Memory B cell (primary cell): ENCODE results near the gene GNB2.

Experiments used
- ATAC-seq: fragments of 150-1000 bp; cut with Tn5 transposase; 2 replicates; pipeline ENCODE4 v1.10.0; 2021; ENCODE audit warnings: low read depth, mild to moderate bottlenecking, moderate library complexity
- DNase-seq, 2 donors: peaks; one replicate each; pipeline ENCODE4 v3.0.0; 2022; ENCODE audit warnings: low spot score in 2 of 2
- H3K27ac Mint-ChIP-seq: one replicate; pipeline ENCODE4 v1.8.0; 2022; ENCODE audit warnings: mild to moderate bottlenecking, moderate library complexity, mixed read lengths
- H3K27me3 Mint-ChIP-seq: one replicate; pipeline ENCODE4 v1.8.0; 2022; ENCODE audit warnings: mixed read lengths
- H3K36me3 Mint-ChIP-seq: one replicate; pipeline ENCODE4 v1.8.0; 2022; ENCODE audit warnings: mild to moderate bottlenecking, mixed read lengths
- H3K4me1 Mint-ChIP-seq: one replicate; pipeline ENCODE4 v1.8.0; 2022; ENCODE audit warnings: mixed read lengths
- H3K4me3 Mint-ChIP-seq: one replicate; pipeline ENCODE4 v1.8.0; 2022; ENCODE audit warnings: mild to moderate bottlenecking, moderate library complexity, mixed read lengths
- H3K9me3 Mint-ChIP-seq: one replicate; pipeline ENCODE4 v1.8.0; 2022; ENCODE audit warnings: mixed read lengths

GNB2 gene

GRCh38 chr7:100682991-100683658, 9.6 kb downstream of the GNB2 start:
- no peak overlapping the region for H3K27ac Mint-ChIP-seq
- DNase-seq (no peak), ATAC-seq (no peak)
- peaks cover 3% of the 10 kb centered on the region for H3K4me1 Mint-ChIP-seq
- no peak overlapping the region for H3K4me3 Mint-ChIP-seq
- H3K36me3 Mint-ChIP-seq, result peaks cover 15% of the 10 kb centered on the region
- H3K27me3 Mint-ChIP-seq, result no peaks in the 10 kb centered on the region
- no peaks in the 10 kb centered on the region for H3K9me3 Mint-ChIP-seq

DNA sequence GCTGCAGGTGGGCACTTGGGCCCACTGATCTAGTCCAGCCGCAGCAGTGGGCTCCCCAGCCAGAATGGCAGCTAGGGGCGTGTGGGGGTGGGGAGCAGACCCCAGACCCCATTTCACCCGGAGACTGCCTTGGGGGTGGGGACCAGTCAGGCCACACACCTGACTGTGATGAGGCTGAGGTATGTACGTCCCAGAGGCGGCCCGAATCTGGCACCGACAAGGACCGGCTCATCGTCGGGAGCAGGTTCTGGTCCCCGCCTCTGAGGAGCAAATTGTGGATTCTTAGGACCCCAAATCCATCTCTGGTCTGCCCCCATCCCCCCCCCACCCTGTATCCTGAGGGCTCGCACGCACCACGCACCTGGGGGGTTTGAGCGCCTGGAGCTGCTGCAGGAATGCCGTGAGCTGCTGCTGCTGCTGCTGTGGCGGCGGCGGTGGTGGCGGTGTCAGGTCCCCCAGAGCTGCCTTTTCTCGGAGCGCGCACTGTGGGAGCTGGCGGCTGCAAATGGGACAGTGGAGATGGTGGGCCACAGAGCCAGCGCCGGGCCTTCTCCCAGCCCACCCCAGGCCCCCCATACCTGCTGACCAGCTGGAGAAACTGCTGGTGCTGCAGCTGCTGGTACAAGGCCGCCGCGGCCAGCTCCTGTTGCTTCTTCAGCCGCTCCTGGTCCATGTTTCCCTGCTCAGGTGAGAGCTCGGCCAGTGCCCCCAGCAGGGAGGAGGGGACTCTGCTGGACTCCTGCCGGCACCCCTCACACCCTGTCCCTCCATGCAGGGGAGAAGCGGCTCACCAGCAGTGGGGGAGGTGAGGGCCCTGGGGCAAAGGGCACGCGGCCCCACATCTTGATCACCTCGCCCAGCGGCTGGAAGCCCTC, 10.4 kb downstream of the GNB2 start:
- Mint-ChIP-seq H3K9me3 (no peaks in the 10 kb centered on the region), H3K36me3 (peaks cover 13% of the 10 kb centered on the region), H3K4me3 (no peak overlapping the region), H3K27me3 (no peaks in the 10 kb centered on the region), H3K27ac (no peak overlapping the region), H3K4me1 (peaks cover 6% of the 10 kb centered on the region)
- ATAC-seq (no peak), DNase-seq (no peak)

DNA sequence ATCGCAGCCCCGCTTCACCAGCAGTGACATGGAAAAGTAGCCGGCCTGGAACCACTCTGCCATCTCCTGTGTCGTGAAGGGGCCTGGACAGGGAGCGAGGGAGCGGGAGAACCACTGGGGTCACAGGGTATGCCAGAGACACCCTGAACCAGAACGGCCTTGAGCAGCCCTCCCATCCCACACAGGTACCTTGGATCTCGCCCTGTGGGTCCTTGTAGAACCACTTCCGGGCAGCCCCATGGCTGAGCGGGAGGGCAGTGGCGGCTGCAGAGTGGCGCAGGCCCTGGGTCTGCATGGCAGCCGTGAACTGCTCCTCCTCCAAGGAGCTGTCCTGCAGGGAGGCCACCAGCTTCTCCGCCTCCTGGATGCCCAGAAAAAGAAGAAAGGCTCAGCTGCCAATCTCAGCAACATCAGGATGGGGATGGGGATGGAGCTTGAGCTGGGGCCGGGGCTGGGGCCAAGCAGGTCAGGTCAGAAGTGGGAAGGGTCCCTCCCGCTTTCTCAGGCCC, 11.0 kb downstream of the GNB2 start:
- no peak overlapping the region for H3K4me3 Mint-ChIP-seq
- no peaks in the 10 kb centered on the region for H3K27me3 Mint-ChIP-seq
- DNase-seq (no peak), ATAC-seq (no peak)
- no peak overlapping the region for H3K27ac Mint-ChIP-seq
- H3K4me1 Mint-ChIP-seq, result peaks cover 10% of the 10 kb centered on the region
- peaks cover 13% of the 10 kb centered on the region for H3K36me3 Mint-ChIP-seq
- H3K9me3 Mint-ChIP-seq, result no peaks in the 10 kb centered on the region

DNA sequence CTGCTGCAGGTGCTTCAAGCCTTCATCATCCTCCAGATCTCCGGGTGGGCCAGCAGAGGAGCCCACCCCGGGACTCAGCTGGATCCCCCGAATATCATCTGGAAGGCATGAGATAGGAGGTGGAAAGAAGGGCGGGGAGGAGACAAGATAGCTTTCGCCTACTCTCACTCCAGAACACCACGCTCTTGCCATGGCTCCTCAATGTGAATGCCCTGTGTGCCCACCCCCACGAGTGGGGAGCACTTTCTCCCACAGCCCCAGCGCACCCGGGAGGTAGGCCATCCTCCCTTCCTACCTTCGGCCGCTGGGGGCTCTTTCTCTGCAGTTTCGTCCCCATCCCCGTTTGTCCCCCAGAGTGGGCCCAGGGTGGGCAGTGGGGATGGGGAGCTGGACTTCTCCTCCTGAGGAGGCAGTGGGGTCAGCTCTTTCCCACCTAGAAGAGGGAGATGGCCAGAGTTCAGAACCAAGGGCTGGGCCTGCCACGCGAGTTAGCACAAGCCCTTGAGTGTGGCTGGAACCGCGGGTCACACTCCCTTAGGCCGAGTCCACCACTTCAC, 11.6 kb downstream of the GNB2 start:
- H3K9me3 Mint-ChIP-seq, result no peaks in the 10 kb centered on the region
- no peak overlapping the region for H3K27ac Mint-ChIP-seq
- no peaks in the 10 kb centered on the region for H3K27me3 Mint-ChIP-seq
- DNase-seq, result no peak
- H3K4me3 Mint-ChIP-seq, result no peak overlapping the region
- ATAC-seq, result no peak
- H3K4me1 Mint-ChIP-seq, result peaks cover 11% of the 10 kb centered on the region
- peaks cover 12% of the 10 kb centered on the region for H3K36me3 Mint-ChIP-seq

- no peak overlapping the region for H3K4me3 Mint-ChIP-seq
These were observed 12.1 kb downstream of the GNB2 start for GRCh38 chr7:100685631-100686145.

DNA sequence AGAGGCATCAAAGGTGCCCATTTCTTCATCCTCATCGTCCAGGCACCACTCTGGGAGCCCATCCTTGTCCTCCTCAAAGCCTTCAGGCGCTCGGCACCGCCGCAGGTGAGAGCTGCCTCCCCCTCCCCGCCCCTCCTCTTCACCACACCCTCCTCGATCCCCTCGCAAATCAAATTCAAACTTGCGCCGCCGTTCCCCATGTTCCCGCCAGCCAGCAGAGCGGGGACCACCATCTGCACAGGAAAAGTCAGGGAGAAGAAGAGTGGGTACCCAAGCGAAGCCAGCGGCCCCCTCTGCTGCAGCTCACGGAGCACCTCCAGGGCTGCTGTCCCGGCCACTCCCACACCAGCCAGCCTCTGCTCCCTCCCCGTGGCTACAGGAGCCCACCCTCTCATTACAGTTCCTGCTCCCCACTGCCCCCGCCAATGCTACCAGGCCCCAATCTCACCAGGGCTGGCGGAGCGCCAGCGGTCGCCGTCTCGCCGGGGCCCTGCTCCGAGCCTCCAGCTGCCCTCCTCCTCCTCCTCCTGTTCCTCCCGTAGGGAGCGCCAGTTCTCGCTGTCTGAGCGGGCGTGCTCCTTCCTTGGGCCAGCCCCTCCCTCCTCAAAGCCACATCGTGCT, 12.8 kb downstream of the GNB2 start:
- Mint-ChIP-seq H3K4me3 (no peak overlapping the region), H3K27me3 (no peaks in the 10 kb centered on the region), H3K9me3 (no peaks in the 10 kb centered on the region), H3K36me3 (peaks cover 11% of the 10 kb centered on the region), H3K27ac (no peak overlapping the region), H3K4me1 (peaks cover 9% of the 10 kb centered on the region)
- no peak for ATAC-seq
- no peak for DNase-seq

More at GRCh38 chr7:100685631-100686145, 12.1 kb downstream of the GNB2 start:
- peaks cover 11% of the 10 kb centered on the region for H3K36me3 Mint-ChIP-seq
- no peaks in the 10 kb centered on the region for H3K9me3 Mint-ChIP-seq
- ATAC-seq (no peak), DNase-seq (no peak)
- H3K4me1 Mint-ChIP-seq, result peaks cover 9% of the 10 kb centered on the region
- no peak overlapping the region for H3K27ac Mint-ChIP-seq
- H3K27me3 Mint-ChIP-seq, result no peaks in the 10 kb centered on the region

DNA sequence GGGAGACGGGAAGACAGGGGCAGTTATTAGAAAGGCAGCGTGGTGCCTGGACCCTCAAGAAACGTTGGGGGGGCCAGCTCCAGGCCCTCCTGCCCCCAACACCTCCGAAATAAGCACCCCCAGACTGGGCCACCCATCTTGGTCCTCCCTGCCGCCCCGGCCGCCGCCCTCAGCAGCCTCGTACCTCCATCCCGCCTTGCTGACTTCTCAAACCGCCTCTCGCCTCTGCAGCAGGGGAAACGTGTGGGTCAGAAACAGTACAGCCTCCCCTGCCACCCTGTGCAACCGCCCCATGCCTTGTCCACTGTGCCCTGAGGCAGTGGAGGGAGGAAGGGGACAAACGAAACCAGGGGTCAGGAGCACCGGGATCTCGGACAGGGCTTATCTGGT, 13.3 kb downstream of the GNB2 start:
- peaks cover 12% of the 10 kb centered on the region for H3K4me1 Mint-ChIP-seq
- H3K4me3 Mint-ChIP-seq, result no peak overlapping the region
- ATAC-seq (no peak), DNase-seq (no peak)
- no peaks in the 10 kb centered on the region for H3K9me3 Mint-ChIP-seq
- peaks cover 11% of the 10 kb centered on the region for H3K36me3 Mint-ChIP-seq
- no peak overlapping the region for H3K27ac Mint-ChIP-seq
- no peaks in the 10 kb centered on the region for H3K27me3 Mint-ChIP-seq

DNA sequence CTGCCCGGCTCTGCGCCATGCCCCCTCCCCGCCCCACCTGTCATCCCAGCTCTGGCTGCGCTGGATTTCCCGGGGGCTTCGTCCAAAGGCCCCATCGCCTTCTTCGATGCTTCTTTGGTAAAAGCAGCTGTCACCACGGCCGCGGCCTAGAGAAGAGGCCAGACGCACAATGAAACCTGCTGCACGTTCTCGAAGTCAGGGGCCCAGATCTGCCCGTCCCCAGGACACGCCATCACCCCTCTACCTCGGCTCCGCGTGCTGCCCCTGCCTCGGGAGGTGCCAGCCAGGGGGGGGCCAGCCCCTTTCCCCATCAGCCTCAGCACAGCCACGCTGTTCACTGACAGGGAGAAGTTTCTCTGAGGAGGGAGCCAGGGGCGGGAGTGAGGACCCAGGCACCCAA, 13.7 kb downstream of the GNB2 start:
- no peak overlapping the region for H3K27ac Mint-ChIP-seq
- no peak for DNase-seq
- no peak for ATAC-seq
- H3K4me1 Mint-ChIP-seq, result peaks cover 15% of the 10 kb centered on the region
- no peaks in the 10 kb centered on the region for H3K9me3 Mint-ChIP-seq
- H3K27me3 Mint-ChIP-seq, result no peaks in the 10 kb centered on the region
- no peak overlapping the region for H3K4me3 Mint-ChIP-seq
- peaks cover 11% of the 10 kb centered on the region for H3K36me3 Mint-ChIP-seq

- peaks cover 11% of the 10 kb centered on the region for H3K36me3 Mint-ChIP-seq
- H3K27ac Mint-ChIP-seq, result no peak overlapping the region
- peaks cover 21% of the 10 kb centered on the region for H3K4me1 Mint-ChIP-seq
- DNase-seq (no peak), ATAC-seq (no peak)
- H3K27me3 Mint-ChIP-seq, result no peaks in the 10 kb centered on the region
- no peak overlapping the region for H3K4me3 Mint-ChIP-seq
- H3K9me3 Mint-ChIP-seq, result no peaks in the 10 kb centered on the region
These were observed 14.3 kb downstream of the GNB2 start for GRCh38 chr7:100687751-100688300.

- ATAC-seq, result no peak
- DNase-seq, result no peak
- no peaks in the 10 kb centered on the region for H3K27me3 Mint-ChIP-seq
- peak overlapping the region; percentile 75 for H3K27ac Mint-ChIP-seq
- no peaks in the 10 kb centered on the region for H3K9me3 Mint-ChIP-seq
- no peak overlapping the region for H3K4me3 Mint-ChIP-seq
- H3K36me3 Mint-ChIP-seq, result peaks cover 9% of the 10 kb centered on the region
- H3K4me1 Mint-ChIP-seq, result peaks cover 26% of the 10 kb centered on the region
These were observed 14.9 kb downstream of the GNB2 start for GRCh38 chr7:100688326-100688860.

GRCh38 chr7:100689230-100690135, 15.9 kb downstream of the GNB2 start:
- Mint-ChIP-seq H3K27ac (peak overlapping the region; percentile 75), H3K9me3 (no peaks in the 10 kb centered on the region), H3K27me3 (no peaks in the 10 kb centered on the region), H3K4me3 (peak overlapping the region; percentile 27), H3K4me1 (peaks cover 26% of the 10 kb centered on the region), H3K36me3 (peaks cover 9% of the 10 kb centered on the region)
- ATAC-seq (no peak), DNase-seq (no peak)

DNA sequence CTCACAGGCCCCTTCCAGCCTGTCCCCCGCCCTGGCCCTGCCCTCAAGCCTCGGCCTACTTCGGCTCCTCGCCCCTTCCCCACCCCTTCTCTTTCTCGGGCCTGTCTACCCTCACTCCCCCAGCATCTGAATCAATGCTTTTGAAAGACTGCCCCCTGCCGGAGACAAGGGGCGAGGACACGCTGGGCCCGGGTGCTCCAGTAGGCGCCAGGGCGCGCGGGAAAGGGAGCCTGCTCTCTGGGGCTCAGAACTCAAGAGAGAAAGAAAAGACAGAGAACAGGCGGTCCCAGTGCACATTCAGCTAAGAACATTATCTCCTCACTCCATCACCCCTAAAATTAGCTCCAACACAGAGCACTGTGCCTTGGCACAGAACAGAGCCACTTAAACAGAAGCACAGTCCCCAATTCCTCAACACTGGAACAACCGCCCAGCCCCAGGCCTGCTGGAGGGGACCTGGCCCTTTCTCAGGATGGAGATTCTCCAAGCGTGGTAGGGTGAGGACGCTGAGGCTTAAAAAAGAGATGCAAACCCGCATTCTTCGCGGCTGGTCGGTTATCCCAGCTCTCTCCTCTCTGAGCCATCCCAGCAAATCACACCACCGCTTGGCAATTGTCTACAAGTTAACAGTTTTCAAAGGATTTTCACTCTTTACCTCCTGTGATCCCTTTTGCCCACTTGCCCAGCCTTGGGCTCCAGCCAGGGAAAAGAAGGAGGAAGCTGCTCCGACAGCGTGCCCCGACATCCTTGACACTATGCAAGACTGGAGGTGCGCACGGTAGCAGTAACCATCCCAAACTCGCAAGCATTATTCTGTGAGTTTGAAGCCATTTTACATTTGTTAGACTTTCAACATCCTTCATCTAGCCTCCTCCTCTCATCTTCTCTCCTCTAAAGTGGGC, 18.4 kb downstream of the GNB2 start:
- peak overlapping the region; percentile 91 for H3K4me3 Mint-ChIP-seq
- H3K27me3 Mint-ChIP-seq, result no peaks in the 10 kb centered on the region
- ATAC-seq (peak; percentile 54), DNase-seq (peak; percentile 81 to 89)
- peaks cover 7% of the 10 kb centered on the region for H3K36me3 Mint-ChIP-seq
- H3K9me3 Mint-ChIP-seq, result no peaks in the 10 kb centered on the region
- H3K4me1 Mint-ChIP-seq, result peaks cover 31% of the 10 kb centered on the region
- no peak overlapping the region for H3K27ac Mint-ChIP-seq
